HG03575 (cell line): Measurements from ENCODE around the gene SH3RF3.
"Not testable (repeated sequence)": the region's sequence is repeated elsewhere in the genome, so short reads cannot be mapped to it uniquely, and the experiment has no call there.

Source experiments
- ATAC-seq: cut with Tn5 transposase; IDR thresholded peaks from one replicate; pipeline ENCODE4 v1.9.1; 2021; ENCODE audit not compliant: unreplicated experiment, insufficient number of reproducible peaks, low FRiP score; ENCODE audit errors: extremely low read depth

The SH3RF3 gene

DNA sequence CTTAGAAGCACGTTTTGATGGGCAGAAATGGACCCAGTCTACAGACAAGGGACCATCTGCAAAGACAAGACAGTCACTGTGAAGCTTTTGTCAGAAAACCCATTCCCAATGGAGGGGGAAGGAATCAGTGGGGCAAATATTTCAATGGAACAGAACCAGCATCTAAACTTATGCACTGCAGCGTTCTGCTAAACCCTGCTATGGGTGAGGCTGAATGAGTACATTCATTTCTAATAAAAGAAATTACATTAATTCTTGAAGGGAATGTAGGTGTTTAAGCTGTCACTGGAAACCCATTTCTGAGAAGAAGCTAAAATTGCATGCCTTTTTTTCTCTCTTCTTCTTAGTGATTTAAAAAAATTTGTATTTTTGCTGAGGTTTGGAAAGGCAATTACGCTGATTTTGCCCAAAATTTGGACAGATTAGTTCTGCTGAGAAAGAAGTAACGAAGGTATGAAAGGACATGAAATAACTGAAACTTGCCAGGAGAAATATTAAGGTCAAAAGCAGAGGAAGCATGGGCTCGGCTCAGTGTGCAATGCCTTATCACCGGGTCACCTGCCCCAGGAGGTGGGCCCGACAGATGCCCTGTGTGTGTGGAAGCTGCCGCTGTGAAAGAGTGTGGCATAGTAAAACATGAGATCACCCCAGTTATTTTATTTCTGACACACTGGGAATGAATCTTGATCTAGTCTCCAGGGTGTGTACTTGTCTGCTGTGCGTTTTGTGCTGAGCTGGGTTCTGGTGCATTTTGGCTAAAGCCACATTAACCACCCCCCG, 24.2 kb downstream of the SH3RF3 start:
- ATAC-seq, result no peak

GRCh38 chr2:109153807-109154206, 24.8 kb downstream of the SH3RF3 start:
- ATAC-seq, result no peak

GRCh38 chr2:109154226-109154625, 25.2 kb downstream of the SH3RF3 start:
- ATAC-seq, result no peak

DNA sequence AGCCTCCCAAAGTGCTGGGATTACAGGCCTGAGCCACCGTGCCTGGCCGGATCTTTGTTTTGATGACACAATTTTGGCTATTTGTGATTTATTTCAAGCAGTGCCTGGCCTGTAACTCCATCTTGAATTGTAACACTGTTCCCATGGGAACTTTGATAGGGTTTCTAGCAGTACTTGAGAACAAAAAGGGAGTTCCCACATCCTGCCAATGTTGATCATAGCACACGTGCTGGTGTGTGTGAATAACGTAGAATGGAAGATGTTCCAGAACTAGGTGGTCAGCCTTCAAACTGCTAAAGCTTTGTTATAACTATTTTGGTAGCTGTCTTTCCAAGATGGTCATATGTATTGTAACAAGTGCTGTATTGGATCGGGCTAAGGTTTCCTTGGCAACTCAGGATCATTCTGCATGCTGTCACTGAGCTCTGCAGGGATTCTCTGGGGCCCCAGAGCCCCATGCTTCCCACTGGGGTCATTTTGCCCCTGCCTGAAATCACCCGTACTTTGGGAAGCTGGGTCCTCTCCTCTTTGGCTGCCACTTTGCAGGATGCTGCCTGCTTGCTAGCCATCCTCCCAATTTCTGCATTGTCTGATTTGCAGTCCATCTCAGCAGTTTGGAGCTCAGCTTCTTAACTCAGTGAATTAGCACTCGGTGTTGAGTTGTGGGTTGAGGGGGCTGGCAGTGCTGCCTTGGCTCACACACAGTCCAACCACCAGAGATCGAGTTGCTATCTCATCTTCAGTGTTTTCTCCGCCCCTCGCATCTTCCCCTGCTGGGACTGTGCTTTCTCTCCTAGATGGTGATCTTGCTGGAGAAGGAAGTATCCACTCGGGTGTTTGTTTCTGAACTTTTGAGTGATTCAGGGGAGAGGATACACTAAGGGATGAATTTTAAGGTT, 26.8 kb downstream of the SH3RF3 start:
- ATAC-seq, result no peak

- ATAC-seq, result no peak
These were observed 28.6 kb downstream of the SH3RF3 start for GRCh38 chr2:109157563-109158105.

- ATAC-seq, result no peak
These were observed 29.2 kb downstream of the SH3RF3 start for GRCh38 chr2:109158237-109158636.

GRCh38 chr2:109159096-109159495, 30.1 kb downstream of the SH3RF3 start:
- ATAC-seq, result no peak

DNA sequence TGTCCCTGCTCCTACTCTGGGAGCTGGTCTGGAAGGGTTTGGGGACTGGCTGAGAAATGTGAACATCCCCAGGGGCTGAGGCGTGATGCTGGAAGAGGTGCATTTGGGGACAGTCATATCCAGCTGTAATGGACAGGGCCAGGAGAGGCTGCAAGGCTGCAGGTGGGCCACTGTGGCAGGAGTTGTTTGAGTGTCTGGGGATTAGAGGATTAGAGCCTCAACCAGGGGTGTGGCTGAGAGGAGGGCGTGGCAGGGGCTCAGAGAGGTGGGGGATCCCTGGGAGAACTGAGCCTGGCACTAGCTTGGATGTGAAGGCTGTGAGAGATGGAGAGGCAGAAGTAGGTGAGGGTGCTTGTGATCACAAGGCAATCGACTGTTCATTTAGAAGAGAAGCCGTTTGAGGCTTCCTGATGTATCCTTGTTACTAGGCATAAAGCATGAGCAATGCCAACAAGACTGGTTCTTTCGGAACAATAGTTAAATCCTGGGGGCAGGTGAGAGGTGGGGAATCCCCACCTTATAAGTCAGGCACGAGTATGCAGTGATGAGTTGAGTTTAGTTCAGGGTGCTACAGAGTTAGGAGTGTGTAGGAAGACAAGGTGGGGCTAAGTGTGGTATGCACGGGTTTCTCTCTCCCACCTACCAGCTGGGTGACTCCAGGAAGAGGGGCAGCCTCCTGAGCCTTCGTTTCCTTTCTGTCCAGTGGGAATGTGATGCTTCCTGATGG, 31.9 kb downstream of the SH3RF3 start:
- no peak for ATAC-seq

DNA sequence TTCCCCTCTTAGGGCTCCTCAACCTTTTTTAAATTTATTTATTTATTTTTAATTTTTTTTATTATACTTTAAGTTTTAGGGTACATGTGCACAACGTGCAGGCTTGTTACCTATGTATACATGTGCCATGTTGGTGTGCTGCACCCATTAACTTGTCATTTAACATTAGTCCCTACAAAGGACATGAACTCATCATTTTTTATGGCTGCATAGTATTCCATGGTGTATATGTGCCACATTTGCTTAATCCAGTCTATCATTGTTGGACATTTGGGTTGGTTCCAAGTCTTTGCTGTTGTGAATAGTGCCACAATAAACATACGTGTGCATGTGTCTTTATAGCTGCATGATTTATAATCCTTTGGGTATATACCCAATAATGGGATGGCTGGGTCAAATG, 33.4 kb downstream of the SH3RF3 start:
- ATAC-seq, result not testable (repeated sequence)

GRCh38 chr2:109162999-109163398, 34.0 kb downstream of the SH3RF3 start:
- no peak for ATAC-seq

DNA sequence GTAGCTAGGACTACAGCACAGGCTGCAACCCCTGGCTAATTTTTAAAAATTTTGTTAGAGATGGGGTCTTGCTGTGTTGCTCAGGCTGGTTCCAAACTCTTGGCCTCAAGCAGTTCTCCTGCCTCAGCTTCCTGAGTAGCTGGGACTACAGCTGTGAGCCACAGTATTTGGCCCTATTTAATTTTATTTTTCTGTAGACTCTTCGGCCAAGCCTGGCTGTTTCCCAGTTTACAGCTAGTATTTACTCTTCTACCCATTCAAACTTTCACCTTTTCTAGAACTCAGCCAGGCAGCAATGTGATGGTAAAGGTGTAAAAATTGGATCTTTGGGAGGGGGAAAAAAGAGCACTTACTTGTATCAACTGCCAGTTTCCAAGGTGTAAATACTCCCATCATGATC, 35.3 kb downstream of the SH3RF3 start:
- ATAC-seq, result no peak

GRCh38 chr2:109164739-109165221, 35.8 kb downstream of the SH3RF3 start:
- ATAC-seq, result no peak

GRCh38 chr2:109166811-109167210, 37.8 kb downstream of the SH3RF3 start:
- ATAC-seq, result no peak

- ATAC-seq, result no peak
These were observed 39.1 kb downstream of the SH3RF3 start for GRCh38 chr2:109168086-109168485.

DNA sequence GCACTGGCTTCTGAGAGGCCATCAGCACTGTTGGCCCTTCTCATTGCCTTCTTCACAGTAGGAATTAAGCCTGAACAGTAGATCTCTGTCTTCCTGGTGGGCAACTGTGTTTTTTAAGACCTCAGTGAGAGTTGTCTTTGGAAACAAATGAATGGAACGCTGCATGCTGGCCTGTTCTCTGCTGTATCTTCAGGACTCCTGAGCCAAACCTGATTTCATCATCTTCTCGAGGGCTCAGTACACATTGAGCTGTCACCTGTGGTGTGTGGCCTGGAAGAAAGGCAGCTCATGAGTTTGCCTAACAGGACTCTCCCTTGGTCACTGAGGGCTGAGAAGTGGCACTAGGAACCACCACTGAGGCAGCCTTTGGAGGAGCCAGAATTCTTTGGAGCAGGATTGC, 39.7 kb downstream of the SH3RF3 start:
- ATAC-seq, result no peak

GRCh38 chr2:109170645-109171044, 41.6 kb downstream of the SH3RF3 start:
- ATAC-seq, result no peak

DNA sequence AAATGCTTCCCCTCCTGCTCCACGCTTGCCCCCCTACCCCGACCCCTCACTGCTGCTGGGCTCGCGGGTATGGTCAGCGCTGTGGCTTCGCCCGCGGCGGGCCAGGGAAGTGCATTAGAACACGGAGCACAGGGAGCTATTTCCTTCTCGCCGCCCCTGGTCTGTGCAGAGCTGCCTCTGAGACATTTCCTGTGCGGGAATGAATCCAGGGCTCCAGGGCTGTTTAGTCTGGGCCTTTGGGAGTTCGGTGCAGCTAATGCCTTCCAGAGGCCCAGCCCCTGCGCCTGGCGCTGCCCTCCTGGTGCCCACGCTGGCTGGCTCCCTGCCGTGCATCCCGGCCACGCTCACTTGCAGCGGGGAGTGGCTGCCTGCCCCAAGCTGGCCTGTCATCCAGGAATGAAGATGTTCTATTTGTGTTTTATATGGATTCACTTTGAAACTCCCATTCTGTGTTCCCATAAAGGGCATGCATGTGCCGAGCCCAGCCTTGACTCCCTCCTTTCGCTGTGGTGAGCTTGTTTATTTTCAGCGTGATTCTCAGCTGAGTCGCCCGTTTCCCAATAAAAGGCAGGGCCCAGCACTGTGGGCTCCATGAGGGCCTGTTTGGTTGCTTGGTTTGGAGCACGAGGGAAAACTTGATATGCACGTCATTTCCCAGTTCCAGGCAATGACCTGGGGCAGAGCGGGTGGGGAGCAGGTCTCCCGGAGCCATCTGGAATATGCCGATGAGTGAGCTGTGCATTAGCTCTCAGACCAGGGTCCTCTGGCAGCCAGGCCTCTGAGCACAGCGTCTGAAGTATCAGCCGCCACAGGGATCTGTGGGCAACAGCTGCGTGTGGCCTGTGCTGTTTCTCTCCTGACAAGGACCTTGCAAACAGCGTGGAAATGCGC, 42.7 kb downstream of the SH3RF3 start:
- no peak for ATAC-seq

DNA sequence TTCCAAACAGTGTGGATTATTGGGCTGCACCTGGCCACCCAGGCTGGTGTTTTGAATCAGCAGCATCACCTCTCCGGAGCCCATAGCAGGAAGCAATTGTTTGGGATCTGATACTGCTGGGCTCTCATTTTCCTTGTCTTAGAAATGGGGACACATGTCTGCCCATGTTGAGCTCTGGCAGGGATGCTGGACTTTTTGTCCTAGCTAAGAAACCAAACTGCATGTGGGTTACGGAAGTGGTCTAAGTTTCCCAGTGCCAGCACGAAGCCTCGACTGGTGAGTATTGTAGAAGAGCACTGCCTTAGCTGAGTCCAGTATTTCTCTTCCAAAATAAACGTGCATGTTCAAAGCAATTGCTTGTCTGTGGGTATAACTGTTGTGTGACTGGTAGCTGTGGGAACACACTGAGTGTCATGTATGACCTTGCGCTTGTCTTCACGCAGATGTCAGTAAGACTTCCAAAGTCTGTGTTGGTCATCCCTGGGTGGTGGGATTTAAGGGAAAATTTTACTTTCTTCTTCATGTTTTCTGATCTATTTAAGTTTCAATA, 43.6 kb downstream of the SH3RF3 start:
- ATAC-seq, result no peak
